RWPE2 (cell line): ENCODE data around the gene KCNJ4.

Source experiments
- ATAC-seq: fragments of 200-7000 bp; cut with Tn5 transposase; 3 replicates; pipeline ENCODE4 v1.9.1; 2021; ENCODE audit warnings: low read depth
- DNase-seq: peaks from one replicate; pipeline ENCODE4 v3.0.0-alpha.2; 2020; ENCODE audit warnings: low spot score
- H3K27ac ChIP-seq: fragments of 450-650 bp; 2 replicates; pipeline ENCODE4 v1.5.1; 2017; ENCODE audit warnings: mild to moderate bottlenecking; ENCODE audit not compliant: poor library complexity, severe bottlenecking
- H3K27me3 ChIP-seq: fragments of 250-450 bp; sonication (Bioruptor Pico); 2 replicates; pipeline ENCODE4 v1.5.1; 2021; ENCODE audit warnings: mild to moderate bottlenecking, moderate library complexity; ENCODE audit not compliant: insufficient read depth, poor library complexity, severe bottlenecking
- H3K36me3 ChIP-seq: fragments of 250-450 bp; sonication (Bioruptor Pico); 2 replicates; pipeline ENCODE4 v1.5.1; 2020; ENCODE audit warnings: low read depth, mild to moderate bottlenecking, moderate library complexity
- H3K4me1 ChIP-seq: fragments of 250-450 bp; sonication (Bioruptor Pico); 2 replicates; pipeline ENCODE4 v1.5.1; 2021; ENCODE audit warnings: mild to moderate bottlenecking, moderate library complexity; ENCODE audit not compliant: insufficient read depth, poor library complexity, severe bottlenecking
- H3K4me3 ChIP-seq: fragments of 250-450 bp; sonication (Bioruptor Pico); 2 replicates; pipeline ENCODE4 v1.5.1; 2021; ENCODE audit warnings: mild to moderate bottlenecking, moderate library complexity; ENCODE audit not compliant: severe bottlenecking
- H3K9me3 ChIP-seq: fragments of 250-450 bp; sonication (Bioruptor Pico); 2 replicates; pipeline ENCODE4 v1.5.1; 2021; ENCODE audit warnings: mild to moderate bottlenecking, moderate library complexity; ENCODE audit not compliant: severe bottlenecking
- CTCF ChIP-seq: fragments of 450-650 bp; IDR thresholded peaks from one replicate; pipeline ENCODE4 v1.5.1; 2017; ENCODE audit warnings: mild to moderate bottlenecking, moderate library complexity; ENCODE audit not compliant: poor library complexity, severe bottlenecking

The KCNJ4 gene

DNA sequence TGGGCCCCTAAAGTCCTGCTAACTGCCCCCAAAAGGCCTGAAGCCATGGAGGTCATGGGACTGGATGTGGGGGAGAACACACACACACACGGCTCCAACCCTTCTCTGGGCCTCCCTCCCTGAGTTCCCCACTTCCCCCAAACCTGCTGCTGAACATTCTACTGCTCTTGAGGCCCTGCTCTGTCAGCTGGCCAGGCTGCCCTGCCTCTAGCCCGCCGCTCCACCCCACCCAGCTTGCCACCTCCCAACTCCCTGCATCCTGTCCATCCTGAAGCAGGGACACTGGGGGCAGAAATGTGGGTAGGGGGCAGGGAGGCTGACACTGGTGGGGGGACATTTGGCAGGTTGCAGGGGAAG lies 1.0 kb downstream of the KCNJ4 start:
- no peaks in the 10 kb centered on the region for H3K9me3 ChIP-seq
- ATAC-seq (no peak), DNase-seq (no peak)
- H3K4me3 ChIP-seq: no peak overlapping the region
- H3K36me3 ChIP-seq: no peaks in the 10 kb centered on the region
- TF ChIP-seq CTCF: no peak
- no peaks in the 10 kb centered on the region for H3K4me1 ChIP-seq
- no peak overlapping the region for H3K27ac ChIP-seq
- H3K27me3 ChIP-seq: peaks cover 29% of the 10 kb centered on the region

DNA sequence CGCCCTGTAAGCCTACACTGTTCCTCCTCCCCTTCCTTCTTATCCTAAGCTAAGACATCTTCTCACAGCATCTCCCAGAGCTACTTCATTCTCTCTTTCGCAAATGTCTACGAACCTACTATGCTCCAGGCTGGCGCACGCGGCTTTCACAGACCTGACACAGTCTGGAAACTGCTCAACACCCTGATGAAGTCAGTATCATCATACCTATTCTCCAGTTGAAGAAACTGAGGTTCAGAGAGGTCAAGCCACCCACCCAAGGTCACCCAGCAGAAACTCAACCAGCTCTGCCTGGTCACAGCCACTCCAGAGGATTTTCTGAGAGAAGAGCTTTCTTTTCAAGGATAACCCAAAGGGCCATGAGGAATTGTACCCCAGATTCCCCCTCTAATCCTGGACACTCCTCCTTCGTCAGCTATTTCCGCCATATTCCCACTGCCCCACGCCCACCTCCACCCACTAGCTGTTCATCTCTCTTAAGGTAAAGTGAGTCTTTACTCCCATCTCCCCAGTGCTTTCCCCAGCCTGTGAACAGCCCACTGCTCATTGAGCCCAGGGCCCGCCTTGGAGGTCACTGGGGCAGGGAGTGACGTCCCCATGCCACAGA lies 1.8 kb downstream of the KCNJ4 start:
- DNase-seq (no peak), ATAC-seq (no peak)
- no peaks in the 10 kb centered on the region for H3K4me1 ChIP-seq
- no peak overlapping the region for H3K27ac ChIP-seq
- H3K36me3 ChIP-seq: no peaks in the 10 kb centered on the region
- peaks cover 29% of the 10 kb centered on the region for H3K27me3 ChIP-seq
- no peak for TF ChIP-seq CTCF
- no peaks in the 10 kb centered on the region for H3K9me3 ChIP-seq
- no peak overlapping the region for H3K4me3 ChIP-seq

GRCh38 chr22:38452373-38453065 lies 2.5 kb downstream of the KCNJ4 start:
- ATAC-seq (no peak), DNase-seq (no peak)
- Histone ChIP-seq H3K27ac (no peak overlapping the region), H3K4me1 (no peaks in the 10 kb centered on the region), H3K27me3 (peaks cover 29% of the 10 kb centered on the region), H3K4me3 (no peak overlapping the region), H3K36me3 (no peaks in the 10 kb centered on the region), H3K9me3 (no peaks in the 10 kb centered on the region)
- no peak for TF ChIP-seq CTCF

GRCh38 chr22:38451864-38452263 lies 3.1 kb downstream of the KCNJ4 start:
- peaks cover 29% of the 10 kb centered on the region for H3K27me3 ChIP-seq
- no peaks in the 10 kb centered on the region for H3K4me1 ChIP-seq
- no peak for DNase-seq
- no peak for TF ChIP-seq CTCF
- no peak overlapping the region for H3K4me3 ChIP-seq
- H3K9me3 ChIP-seq: no peaks in the 10 kb centered on the region
- no peak for ATAC-seq
- no peak overlapping the region for H3K27ac ChIP-seq
- H3K36me3 ChIP-seq: no peaks in the 10 kb centered on the region

GRCh38 chr22:38451404-38451803 lies 3.6 kb downstream of the KCNJ4 start:
- H3K27me3 ChIP-seq: peaks cover 27% of the 10 kb centered on the region
- DNase-seq: no peak
- H3K9me3 ChIP-seq: no peaks in the 10 kb centered on the region
- no peak overlapping the region for H3K27ac ChIP-seq
- ATAC-seq: no peak; the same call in 2 of the 3 replicates
- H3K36me3 ChIP-seq: no peaks in the 10 kb centered on the region
- no peak for TF ChIP-seq CTCF
- no peak overlapping the region for H3K4me3 ChIP-seq
- H3K4me1 ChIP-seq: no peaks in the 10 kb centered on the region
